Mucosa of descending colon (tissue), 3 donors: Measurements from ENCODE around the gene SMIM20. TPM values are rescaled to one million over a fixed set of nuclear protein-coding genes. Genes with fewer than 3 reads are reported as not detected.

Source experiments
- ATAC-seq: fragments of 200-7000 bp; cut with Tn5 transposase; one replicate; pipeline ENCODE4 v1.9.1; 2020; ENCODE audit warnings: mild to moderate bottlenecking, moderate library complexity
- DNase-seq, 3 donors: peaks; one replicate each; pipeline ENCODE4 v3.0.0-alpha.2; 2020
- H3K36me3 ChIP-seq: fragments of 200-600 bp; one replicate; pipeline ENCODE4 v1.8.0; 2021; ENCODE audit warnings: low read depth, mild to moderate bottlenecking
- H3K4me1 ChIP-seq: fragments of 200-600 bp; one replicate; pipeline ENCODE4 v1.8.0; 2021; ENCODE audit warnings: low read depth, mild to moderate bottlenecking
- H3K4me3 ChIP-seq: fragments of 200-600 bp; one replicate; pipeline ENCODE4 v1.8.0; 2021; ENCODE audit warnings: mild to moderate bottlenecking
- H3K9me3 ChIP-seq: fragments of 200-600 bp; one replicate; pipeline ENCODE4 v1.8.0; 2021; ENCODE audit warnings: mild to moderate bottlenecking
- intact Hi-C, 2 donors: fragments of 100-400 bp; cut with DNase I in 1 of 2; cut with micrococcal nuclease in 1 of 2; formaldehyde crosslinking; loops; one replicate each; pipeline versions ENCODE4 v1.11.0 to v1.11.1; 2022; cut with DNase I, micrococcal nuclease
- total RNA-seq, 3 donors: library from RNA; stranded (reverse); fragmentation: NEBNext Ultra II Directional in 2 of 3; extraction: Animal tissue kit (Norgen Biotek cat#: 25700) in 2 of 3; gene quantifications; one replicate each; pipeline versions ENCODE4 v1.2.1 to v1.2.4, GENCODE V29; 2021 to 2023
- TF ChIP-seq, protein P1 (sequence below): fragments of 200-600 bp; IDR thresholded peaks from one replicate; pipeline ENCODE4 v1.8.0; 2022; ENCODE audit warnings: antibody characterized with exemption, mild to moderate bottlenecking
- donor health status: DM: no; HTN: no; CAD: no; lungs with moderate emphysema.
- donor health status: DM: no; HTN: no; CAD: no.
- donor health status: DM: no; HTN: yes; CAD: no.

Gene SMIM20
- total RNA-seq, 3 donors from 2014 or later, result 28.1 to 36.0 (median 28.7) TPM

- TF ChIP-seq, protein P1, sequence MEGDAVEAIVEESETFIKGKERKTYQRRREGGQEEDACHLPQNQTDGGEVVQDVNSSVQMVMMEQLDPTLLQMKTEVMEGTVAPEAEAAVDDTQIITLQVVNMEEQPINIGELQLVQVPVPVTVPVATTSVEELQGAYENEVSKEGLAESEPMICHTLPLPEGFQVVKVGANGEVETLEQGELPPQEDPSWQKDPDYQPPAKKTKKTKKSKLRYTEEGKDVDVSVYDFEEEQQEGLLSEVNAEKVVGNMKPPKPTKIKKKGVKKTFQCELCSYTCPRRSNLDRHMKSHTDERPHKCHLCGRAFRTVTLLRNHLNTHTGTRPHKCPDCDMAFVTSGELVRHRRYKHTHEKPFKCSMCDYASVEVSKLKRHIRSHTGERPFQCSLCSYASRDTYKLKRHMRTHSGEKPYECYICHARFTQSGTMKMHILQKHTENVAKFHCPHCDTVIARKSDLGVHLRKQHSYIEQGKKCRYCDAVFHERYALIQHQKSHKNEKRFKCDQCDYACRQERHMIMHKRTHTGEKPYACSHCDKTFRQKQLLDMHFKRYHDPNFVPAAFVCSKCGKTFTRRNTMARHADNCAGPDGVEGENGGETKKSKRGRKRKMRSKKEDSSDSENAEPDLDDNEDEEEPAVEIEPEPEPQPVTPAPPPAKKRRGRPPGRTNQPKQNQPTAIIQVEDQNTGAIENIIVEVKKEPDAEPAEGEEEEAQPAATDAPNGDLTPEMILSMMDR, result no peak
Observed at GRCh38 chr4:25883565-25883964, 30.5 kb upstream of the SMIM20 start.

DNA sequence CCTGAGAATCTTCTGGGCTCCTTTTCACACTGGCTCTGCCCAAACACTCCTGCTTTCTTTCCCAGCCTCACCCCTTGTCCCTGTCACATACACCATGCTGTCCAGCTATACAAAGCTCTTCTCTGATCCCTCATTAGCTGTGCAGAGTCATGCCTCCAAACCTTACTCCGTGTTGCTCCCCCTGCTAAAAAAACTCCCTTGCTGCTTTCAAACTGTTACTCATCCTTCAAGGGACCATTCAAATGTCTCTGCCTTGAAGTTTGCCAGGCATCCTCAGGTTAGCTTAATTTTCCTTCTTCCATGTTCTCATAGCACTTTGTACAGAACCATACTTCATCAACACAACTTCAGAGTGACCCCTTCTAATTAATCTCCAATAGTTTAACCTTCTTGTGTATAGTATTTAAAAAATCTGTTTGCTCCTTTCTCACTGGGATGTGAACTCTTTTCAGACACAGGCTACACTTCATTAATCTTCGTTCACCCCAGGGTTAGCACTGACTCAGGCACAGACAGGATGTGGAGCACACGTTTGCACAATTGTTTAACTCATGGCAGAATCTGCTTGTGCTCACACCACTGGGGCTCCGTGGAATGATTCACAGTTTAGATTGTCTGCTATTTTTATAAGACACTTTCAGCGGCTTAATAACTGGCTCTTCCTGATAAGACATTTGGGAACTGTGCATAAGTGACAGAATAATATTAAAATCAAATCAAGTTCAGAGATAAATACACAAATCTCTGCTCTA, 29.8 kb upstream of the SMIM20 start:
- Histone ChIP-seq H3K4me3 (no peak overlapping the region), H3K9me3 (no peaks in the 10 kb centered on the region), H3K36me3 (no peaks in the 10 kb centered on the region), H3K4me1 (no peaks in the 10 kb centered on the region)
- DNase-seq (no peak), ATAC-seq (peak; percentile 38)
- intact Hi-C loops, result no loop called here
- TF ChIP-seq, protein P1, result no peak

More at GRCh38 chr4:25883565-25883964, 30.5 kb upstream of the SMIM20 start:
- ATAC-seq, result no peak
- intact Hi-C loops, result no loop called here
- no peak for DNase-seq
- Histone ChIP-seq H3K4me3 (no peak overlapping the region), H3K36me3 (no peaks in the 10 kb centered on the region), H3K4me1 (no peaks in the 10 kb centered on the region), H3K9me3 (no peaks in the 10 kb centered on the region)

DNA sequence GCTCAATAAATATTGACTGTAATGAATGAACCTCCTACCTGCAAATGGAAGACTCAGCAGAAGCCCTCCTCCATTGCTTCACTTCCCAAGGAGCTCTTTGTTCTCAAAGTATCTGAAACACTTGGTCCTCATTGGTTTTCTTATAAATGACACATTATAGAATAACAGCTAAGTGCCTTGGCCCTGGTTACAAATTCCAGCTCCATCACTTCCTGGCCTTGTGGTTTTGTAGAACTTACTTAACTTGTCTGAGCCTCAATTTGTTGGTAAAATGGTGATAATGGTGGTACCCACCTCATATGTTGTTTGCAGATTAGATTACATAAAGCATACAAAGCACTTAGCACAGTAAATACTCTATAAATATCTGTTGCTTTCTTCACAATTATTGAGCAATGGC, 25.2 kb upstream of the SMIM20 start:
- H3K4me3 ChIP-seq, result no peak overlapping the region
- no peaks in the 10 kb centered on the region for H3K4me1 ChIP-seq
- no peak for DNase-seq
- H3K9me3 ChIP-seq, result no peaks in the 10 kb centered on the region
- H3K36me3 ChIP-seq, result no peaks in the 10 kb centered on the region
- TF ChIP-seq, protein P1, result no peak
- intact Hi-C loops, result no loop called here
- ATAC-seq, result no peak

DNA sequence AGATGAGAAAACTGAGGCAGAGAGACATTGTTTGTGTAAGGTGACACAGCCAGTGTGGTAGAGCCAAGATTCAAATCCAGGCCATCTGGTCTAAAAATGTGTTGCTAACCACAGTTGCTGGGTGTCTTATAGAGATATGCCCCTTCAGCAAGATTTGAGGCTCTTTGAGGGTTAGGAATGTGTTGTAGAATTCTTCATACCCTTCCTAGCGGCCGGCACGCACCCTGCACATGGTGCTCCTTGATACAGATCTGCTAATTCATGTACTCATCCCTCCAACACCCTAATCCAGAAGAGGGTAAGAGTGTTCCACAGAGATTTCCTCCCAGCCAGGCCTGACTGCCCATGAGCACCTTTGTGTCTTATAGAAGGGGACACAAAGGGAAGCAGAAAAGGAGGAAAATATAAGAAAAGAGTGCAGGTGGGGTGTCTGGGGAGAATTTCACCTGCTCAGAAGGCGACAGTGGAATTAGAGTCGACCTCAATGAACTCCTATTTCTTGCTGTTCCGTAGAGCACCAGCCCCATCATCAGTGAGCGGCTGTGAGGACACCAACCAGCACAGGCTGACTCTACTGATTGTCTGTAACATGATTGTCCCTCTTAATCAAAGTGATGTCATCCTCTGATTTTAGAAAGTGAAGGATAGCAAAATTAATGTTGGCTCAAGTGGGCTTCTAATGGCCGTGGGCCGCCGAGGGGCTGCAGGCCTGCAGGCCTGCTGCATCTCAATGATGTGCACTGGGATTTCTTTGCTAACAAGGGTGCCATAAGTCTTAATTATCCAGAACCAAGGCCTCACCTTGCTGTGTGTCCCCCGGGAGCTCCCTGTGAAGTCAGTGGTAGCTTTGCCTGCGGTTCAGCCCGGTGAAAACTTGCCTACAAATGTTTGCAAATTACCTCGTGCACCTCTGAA, 24.2 kb upstream of the SMIM20 start:
- no peaks in the 10 kb centered on the region for H3K36me3 ChIP-seq
- intact Hi-C loops, result no loop called here

More for the DNA sequence above, 24.2 kb upstream of the SMIM20 start:
- Histone ChIP-seq H3K9me3 (no peaks in the 10 kb centered on the region), H3K4me3 (no peak overlapping the region), H3K4me1 (no peaks in the 10 kb centered on the region)
- TF ChIP-seq, protein P1, result no peak
- no peak for DNase-seq
- no peak for ATAC-seq
